Measurements from ENCODE around the gene GRIP1. TPM values are rescaled to one million over a fixed set of nuclear protein-coding genes. Genes with fewer than 3 reads are reported as not detected.
A peak's percentile ranks its signal among the peaks of the same experiment; 100 is the strongest.

GRIP1 gene
- total and polyA plus RNA-seq, 5 experiments from 2014 or later, result 0.25 to 4.2 (median 1.1) TPM

DNA sequence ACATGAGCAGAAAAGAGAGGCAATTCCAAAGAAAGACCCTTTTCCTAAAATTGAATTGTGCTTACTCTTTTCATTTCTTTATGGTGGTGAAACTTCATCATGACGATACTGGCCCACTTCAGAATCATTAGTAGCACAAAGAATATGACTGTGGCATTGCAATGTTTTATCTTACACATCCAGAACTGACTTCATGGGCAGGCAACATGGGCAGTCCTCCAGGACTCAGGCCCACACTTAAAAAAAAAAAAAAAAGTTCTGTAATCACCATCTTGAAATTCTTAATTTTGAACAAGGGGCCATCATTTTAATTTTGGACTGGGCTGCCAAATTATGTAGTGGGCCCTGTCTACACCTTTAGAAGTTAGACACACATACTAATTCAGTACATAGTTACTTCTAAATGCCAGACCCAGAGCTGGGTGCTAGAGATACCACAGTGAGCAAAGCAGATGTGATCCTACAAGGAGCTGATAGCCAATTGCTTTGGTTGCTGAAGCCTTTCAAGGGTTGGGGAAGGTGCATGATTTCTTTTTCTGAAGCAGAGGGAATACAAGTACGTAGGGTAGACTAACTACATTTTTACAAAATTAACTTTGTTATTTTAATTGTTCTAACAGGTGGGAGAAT is 341.4 kb downstream of the GRIP1 start:
- Mint-ChIP-seq H3K4me1 (peaks cover 5 to 8% (median 7%) of the 10 kb centered on the region in 4 donors), H3K27ac (peak overlapping the region in 3 of 10 donors; percentile 10 to 36 (median 25)), H3K4me3 (no peak overlapping the region), H3K27me3 (no peaks in the 10 kb centered on the region), H3K9me3 (peaks cover 0 to 32% (median 8%) of the 10 kb centered on the region in 9 donors), H3K36me3 (peaks cover 14 to 45% (median 34%) of the 10 kb centered on the region in 3 donors)
- POLR2A ChIA-PET, result no interaction called here
- no peak for DNase-seq
- no peak for ATAC-seq

DNA sequence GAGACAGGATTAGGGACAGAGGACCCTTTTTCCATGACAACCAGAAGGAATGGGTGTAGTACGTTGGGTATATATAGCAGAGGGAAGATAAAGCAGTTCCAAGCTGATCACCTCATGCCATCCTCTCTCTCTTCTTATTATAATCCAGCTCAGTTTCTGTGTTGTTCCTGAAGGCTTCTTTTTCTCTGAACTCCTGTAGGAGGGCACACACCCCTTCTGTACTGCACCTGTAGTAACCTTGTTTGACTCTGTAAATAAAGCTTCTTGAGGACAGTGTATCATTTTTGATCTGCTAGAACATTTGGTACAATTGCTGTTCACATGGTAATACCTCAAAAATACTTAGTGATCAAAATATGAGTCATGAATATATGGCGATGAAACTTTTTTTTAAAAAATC is 343.1 kb downstream of the GRIP1 start:
- Mint-ChIP-seq H3K4me3 (no peak overlapping the region), H3K27ac (no peak overlapping the region), H3K36me3 (peaks cover 28 to 44% (median 32%) of the 10 kb centered on the region in 3 donors), H3K9me3 (peaks cover 0 to 16% (median 8%) of the 10 kb centered on the region in 9 donors), H3K27me3 (no peaks in the 10 kb centered on the region), H3K4me1 (peaks cover 5 to 23% (median 13%) of the 10 kb centered on the region in 4 donors)
- no peak for ATAC-seq
- POLR2A ChIA-PET, result no interaction called here
- DNase-seq, result no peak

DNA sequence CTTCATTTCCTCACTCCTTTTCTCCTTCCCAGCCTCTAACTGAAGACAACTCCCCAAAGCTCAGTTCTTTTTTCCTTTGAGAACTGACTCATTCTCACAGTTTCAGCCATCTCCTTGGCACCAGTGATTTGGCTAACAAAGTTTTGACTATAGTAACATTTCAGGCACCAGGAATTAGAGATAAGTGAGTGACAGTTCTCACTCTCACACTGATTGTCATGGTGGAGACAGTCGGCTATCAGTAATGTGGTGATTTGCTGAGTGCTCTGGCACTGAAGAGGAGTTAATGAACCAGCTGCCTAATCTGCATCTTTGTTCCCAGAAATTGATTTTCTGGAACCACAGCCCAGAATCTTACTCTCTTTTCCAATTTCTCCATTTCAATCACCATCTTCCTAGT is 347.1 kb downstream of the GRIP1 start:
- POLR2A ChIA-PET, result no interaction called here
- Mint-ChIP-seq H3K9me3 (no peaks in the 10 kb centered on the region), H3K27me3 (no peaks in the 10 kb centered on the region), H3K4me1 (peaks cover 8 to 32% (median 20%) of the 10 kb centered on the region in 4 donors), H3K36me3 (peaks cover 14 to 59% (median 27%) of the 10 kb centered on the region in 3 donors), H3K4me3 (no peak overlapping the region), H3K27ac (peak overlapping the region in 5 of 10 donors; percentile 8 to 77 (median 27))
- DNase-seq (no peak), ATAC-seq (no peak)

DNA sequence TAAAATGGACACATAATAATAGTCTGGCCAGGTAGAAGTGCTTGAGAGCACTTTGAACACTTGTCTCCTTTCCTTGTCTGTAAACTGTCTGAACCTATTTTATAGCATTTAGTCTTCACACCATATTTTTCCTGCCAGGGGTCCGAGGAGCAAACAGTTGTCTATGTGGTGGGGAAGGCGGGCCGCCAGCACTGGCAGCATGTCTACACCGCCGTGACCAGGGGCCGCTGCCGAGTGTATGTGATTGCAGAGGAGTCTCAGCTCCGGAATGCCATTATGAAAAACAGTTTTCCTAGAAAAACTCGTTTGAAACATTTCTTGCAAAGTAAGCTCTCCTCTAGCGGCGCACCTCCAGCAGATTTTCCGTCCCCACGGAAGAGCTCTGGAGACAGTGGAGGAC is 347.9 kb downstream of the GRIP1 start:
- Mint-ChIP-seq H3K4me3 (no peak overlapping the region), H3K36me3 (peaks cover 14 to 66% (median 31%) of the 10 kb centered on the region in 3 donors), H3K9me3 (no peaks in the 10 kb centered on the region), H3K27me3 (no peaks in the 10 kb centered on the region), H3K4me1 (peaks cover 8 to 32% (median 21%) of the 10 kb centered on the region in 4 donors), H3K27ac (peak overlapping the region in 1 of 10 donors; percentile 3)
- POLR2A ChIA-PET, result no interaction called here
- DNase-seq, result no peak
- no peak for ATAC-seq

DNA sequence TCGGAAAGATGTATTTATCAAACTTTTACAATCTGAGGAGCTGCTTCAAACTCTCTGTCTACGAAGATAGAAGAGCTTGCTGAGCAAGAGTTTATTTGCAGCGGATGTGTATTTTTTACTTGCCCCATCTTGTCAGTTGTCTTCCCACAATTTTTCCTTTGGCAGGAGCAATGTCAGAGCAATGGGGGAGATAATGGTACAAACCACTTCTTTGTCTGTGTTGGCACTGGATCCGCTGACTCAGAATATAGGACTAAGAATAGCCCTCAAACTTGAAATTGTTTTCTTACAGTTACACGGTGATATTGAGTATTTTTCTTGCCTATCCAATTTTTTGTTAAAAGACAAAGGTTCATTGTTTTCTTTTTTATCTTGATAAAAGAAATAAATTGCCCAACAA is 348.9 kb downstream of the GRIP1 start:
- POLR2A ChIA-PET, result no interaction called here
- no peak overlapping the region for H3K4me3 Mint-ChIP-seq
- peaks cover 20 to 77% (median 39%) of the 10 kb centered on the region in 3 donors for H3K36me3 Mint-ChIP-seq
- ATAC-seq (no peak), DNase-seq (no peak)
- peaks cover 10 to 36% (median 26%) of the 10 kb centered on the region in 4 donors for H3K4me1 Mint-ChIP-seq
- no peaks in the 10 kb centered on the region for H3K9me3 Mint-ChIP-seq
- no peaks in the 10 kb centered on the region for H3K27me3 Mint-ChIP-seq
- H3K27ac Mint-ChIP-seq, result peak overlapping the region in 1 of 10 donors; percentile 9

DNA sequence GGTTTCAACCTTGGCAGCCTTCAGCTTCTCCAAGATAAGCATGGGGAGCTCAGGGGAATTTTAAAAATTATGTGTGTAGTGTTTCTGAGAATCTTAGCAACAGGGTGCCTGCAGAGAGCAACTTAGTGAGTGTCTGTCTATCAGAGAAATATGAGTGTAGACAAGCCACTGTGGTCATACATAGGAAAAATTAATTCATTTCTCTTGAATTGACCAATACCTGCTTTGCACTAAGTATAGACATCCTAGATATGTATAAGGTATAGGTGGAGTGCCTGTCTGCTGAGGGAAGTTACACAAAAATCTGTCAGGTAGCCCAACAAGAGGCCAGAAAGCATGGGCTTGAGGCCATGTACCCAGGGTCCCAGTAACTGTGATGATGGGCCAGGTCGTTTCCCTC is 355.9 kb downstream of the GRIP1 start:
- H3K4me3 Mint-ChIP-seq, result no peak overlapping the region
- H3K4me1 Mint-ChIP-seq, result peaks cover 10 to 55% (median 41%) of the 10 kb centered on the region in 4 donors
- no peaks in the 10 kb centered on the region for H3K27me3 Mint-ChIP-seq
- H3K9me3 Mint-ChIP-seq, result no peaks in the 10 kb centered on the region
- peaks cover 17 to 94% (median 50%) of the 10 kb centered on the region in 3 donors for H3K36me3 Mint-ChIP-seq
- POLR2A ChIA-PET, result no interaction called here
- no peak for DNase-seq
- peak overlapping the region in 6 of 10 donors; percentile 2 to 63 (median 40) for H3K27ac Mint-ChIP-seq
- ATAC-seq, result no peak

DNA sequence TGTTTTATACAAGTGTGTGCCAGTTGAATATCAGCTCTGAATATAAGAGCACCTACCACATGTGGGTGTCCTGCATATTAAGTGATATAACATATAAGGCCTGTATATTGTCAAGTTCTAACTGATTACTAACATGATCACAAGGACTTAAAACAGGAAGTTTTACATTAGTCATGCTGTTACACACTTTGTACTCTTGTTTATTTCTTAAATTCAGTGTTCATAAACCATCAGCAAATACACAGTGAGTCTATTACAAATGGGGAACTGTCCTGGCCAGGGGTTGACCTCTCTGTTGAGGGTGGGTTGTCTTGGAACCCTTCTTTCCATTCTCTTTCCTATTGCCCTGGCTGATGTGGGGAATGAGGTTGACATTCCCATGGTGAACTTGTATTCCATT is 357.4 kb downstream of the GRIP1 start:
- H3K36me3 Mint-ChIP-seq, result peaks cover 9 to 92% (median 49%) of the 10 kb centered on the region in 3 donors
- POLR2A ChIA-PET, result no interaction called here
- H3K27me3 Mint-ChIP-seq, result no peaks in the 10 kb centered on the region

DNA sequence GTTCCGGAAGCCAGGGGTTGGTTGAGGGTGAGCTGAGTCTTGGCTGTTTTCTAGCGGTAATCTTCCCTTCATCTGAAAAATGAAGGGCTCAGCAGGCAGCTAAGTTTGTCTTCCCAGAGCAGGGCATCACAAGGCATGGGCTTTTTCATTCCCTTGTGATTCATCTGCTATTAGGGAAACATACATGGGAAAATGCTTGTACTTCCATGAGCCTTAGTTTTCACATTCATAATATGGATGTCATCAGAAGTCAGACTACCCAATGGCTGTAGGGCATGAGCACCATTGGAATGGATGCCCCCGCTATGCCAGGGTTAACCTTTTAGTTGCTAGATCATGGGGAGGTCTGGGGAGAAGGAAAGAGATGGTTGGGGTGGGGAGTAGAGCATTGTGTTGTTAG is 357.9 kb downstream of the GRIP1 start:
- H3K36me3 Mint-ChIP-seq, result peaks cover 9 to 92% (median 48%) of the 10 kb centered on the region in 3 donors
- peaks cover 13 to 54% (median 47%) of the 10 kb centered on the region in 4 donors for H3K4me1 Mint-ChIP-seq
- DNase-seq (no peak), ATAC-seq (no peak)
- peak overlapping the region; percentile 13 to 82 (median 52) for H3K27ac Mint-ChIP-seq
- H3K27me3 Mint-ChIP-seq, result no peaks in the 10 kb centered on the region
- H3K9me3 Mint-ChIP-seq, result no peaks in the 10 kb centered on the region
- POLR2A ChIA-PET, result interaction anchor here (0.8 kb wide), 1 partner anchor 19 kb away, joined by 3 read pairs; the partner anchor contains the start of gene HELB
- no peak overlapping the region for H3K4me3 Mint-ChIP-seq

More for the DNA sequence above, 357.4 kb downstream of the GRIP1 start:
- H3K4me3 Mint-ChIP-seq, result no peak overlapping the region
- DNase-seq (no peak), ATAC-seq (no peak)
- peak overlapping the region in 8 of 10 donors; percentile 13 to 82 (median 59) for H3K27ac Mint-ChIP-seq
- H3K9me3 Mint-ChIP-seq, result no peaks in the 10 kb centered on the region
- peaks cover 13 to 53% (median 44%) of the 10 kb centered on the region in 4 donors for H3K4me1 Mint-ChIP-seq

DNA sequence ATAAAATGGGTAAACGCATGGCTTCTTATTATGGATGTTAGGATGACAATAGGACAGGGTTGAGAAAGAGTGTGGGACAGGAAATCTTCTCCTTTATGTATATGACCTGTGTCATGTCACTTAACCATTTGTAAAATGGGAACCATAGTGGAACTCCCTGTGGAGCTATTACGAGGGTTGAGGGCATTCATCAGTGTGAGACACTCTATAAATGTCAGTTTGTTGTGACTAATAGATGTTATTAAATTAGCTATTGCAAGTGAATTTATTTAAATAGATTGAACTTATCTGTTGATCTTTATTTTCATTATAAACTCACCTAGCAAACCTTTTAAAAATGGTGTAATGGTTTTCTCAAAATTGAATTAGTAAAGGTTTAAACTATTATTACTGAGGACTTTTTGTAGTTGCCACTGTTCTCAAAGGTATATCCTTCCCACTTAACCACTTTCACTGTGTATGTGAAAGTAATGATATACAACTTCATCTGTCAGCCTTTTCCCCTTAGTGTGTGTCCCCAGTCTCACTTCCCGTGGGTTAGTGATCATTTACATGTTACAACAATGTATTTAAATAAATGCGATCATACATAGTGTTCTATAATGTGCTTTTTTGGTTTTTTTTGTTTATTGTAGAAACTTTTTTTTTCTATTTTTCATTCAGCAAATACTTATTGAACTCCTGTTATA is 359.5 kb downstream of the GRIP1 start:
- POLR2A ChIA-PET, result no interaction called here
- Mint-ChIP-seq H3K4me3 (no peak overlapping the region), H3K36me3 (peaks cover 0 to 92% (median 38%) of the 10 kb centered on the region in 3 donors), H3K27me3 (no peaks in the 10 kb centered on the region), H3K27ac (peak overlapping the region in 4 of 10 donors; percentile 18 to 43 (median 32)), H3K9me3 (no peaks in the 10 kb centered on the region), H3K4me1 (peaks cover 14 to 53% (median 46%) of the 10 kb centered on the region in 4 donors)
- DNase-seq (no peak), ATAC-seq (no peak)

DNA sequence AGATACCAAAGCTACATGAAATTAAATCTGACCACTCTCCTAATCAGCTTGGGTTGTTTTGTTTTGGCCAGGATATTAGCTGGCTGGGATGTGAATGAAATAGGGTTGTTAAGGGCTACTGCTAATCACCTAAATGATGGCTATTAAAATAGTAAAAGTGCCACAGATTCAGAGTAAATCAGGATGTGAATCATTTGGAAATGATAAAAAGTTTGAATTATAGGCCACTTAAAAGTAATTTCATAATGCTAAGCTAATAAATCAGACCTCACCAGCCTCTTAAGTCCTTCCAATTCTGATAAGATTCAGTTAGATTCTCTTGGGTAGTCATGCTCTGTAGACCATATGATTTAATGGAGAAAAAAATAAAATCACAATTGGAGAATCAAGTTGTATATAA is 364.6 kb downstream of the GRIP1 start:
- Mint-ChIP-seq H3K4me1 (peaks cover 29 to 81% (median 68%) of the 10 kb centered on the region in 4 donors), H3K9me3 (no peaks in the 10 kb centered on the region), H3K4me3 (peak overlapping the region in 9 of 10 donors; percentile 10 to 77 (median 59)), H3K27me3 (no peaks in the 10 kb centered on the region), H3K36me3 (peaks cover 8 to 93% (median 45%) of the 10 kb centered on the region in 3 donors), H3K27ac (peak overlapping the region in 3 of 10 donors; percentile 27 to 44 (median 37))
- POLR2A ChIA-PET, result interaction anchor here (0.7 to 1.1 kb wide), 2 partner anchors 16 to 44 kb away, joined by 3 read pairs; no protein-coding TSS in a partner anchor
- ATAC-seq (no peak), DNase-seq (no peak)

DNA sequence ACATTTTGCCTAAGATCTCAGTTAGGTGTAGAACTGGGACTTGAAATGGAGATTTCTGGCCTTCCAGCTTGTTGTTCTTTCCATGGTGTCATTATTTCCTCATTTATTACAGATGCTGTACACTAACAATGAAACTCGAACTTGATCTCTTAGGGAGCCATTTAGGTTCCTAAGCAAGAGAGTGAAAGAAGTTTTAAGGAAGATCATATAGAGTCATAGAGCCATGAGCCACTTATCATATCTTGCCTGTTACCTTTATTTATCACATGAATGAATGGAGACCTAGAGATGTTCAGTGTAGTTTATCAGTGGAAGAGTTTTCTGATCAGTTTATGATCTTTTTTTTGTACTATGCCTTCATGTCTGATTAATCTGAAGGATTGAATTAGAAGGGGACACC is 366.7 kb downstream of the GRIP1 start:
- POLR2A ChIA-PET, result interaction anchor here (1.2 to 3.5 kb wide), 2 partner anchors 10 to 23 kb away, joined by 3 to 11 read pairs; partner anchors contain the start of gene HELB
- Mint-ChIP-seq H3K36me3 (peaks cover 8 to 90% (median 50%) of the 10 kb centered on the region in 3 donors), H3K4me1 (peaks cover 35 to 78% (median 71%) of the 10 kb centered on the region in 4 donors), H3K27me3 (no peaks in the 10 kb centered on the region), H3K27ac (peak overlapping the region in 9 of 10 donors; percentile 1 to 54 (median 21)), H3K9me3 (no peaks in the 10 kb centered on the region), H3K4me3 (peak overlapping the region; percentile 40 to 78 (median 67))
- ATAC-seq, result no peak
- DNase-seq, result no peak

DNA sequence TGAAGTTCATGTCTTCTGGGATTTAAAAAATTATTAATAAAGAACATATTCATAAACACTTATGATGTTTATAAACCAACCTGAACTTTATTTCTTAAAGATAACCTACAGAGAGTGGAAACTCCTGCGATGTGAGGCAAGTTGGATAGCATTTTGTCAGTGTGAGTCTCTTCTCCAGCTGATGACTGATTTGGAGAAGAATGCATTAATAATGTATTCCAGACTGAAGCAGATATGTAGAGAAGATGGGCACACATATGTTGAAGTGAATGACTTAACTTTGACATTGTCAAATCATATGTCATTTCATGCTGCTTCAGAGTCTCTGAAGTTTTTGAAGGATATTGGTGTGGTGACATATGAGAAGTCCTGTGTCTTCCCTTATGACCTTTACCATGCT is 369.3 kb downstream of the GRIP1 start:
- ATAC-seq, result no peak
- H3K4me3 Mint-ChIP-seq, result peak overlapping the region in 6 of 10 donors; percentile 57 to 76 (median 64)
- peaks cover 8 to 90% (median 65%) of the 10 kb centered on the region in 3 donors for H3K36me3 Mint-ChIP-seq
- peak overlapping the region in 5 of 10 donors; percentile 25 to 80 (median 54) for H3K27ac Mint-ChIP-seq
- H3K27me3 Mint-ChIP-seq, result no peaks in the 10 kb centered on the region
- H3K4me1 Mint-ChIP-seq, result peaks cover 38 to 91% (median 85%) of the 10 kb centered on the region in 4 donors
- no peaks in the 10 kb centered on the region for H3K9me3 Mint-ChIP-seq
- POLR2A ChIA-PET, result no interaction called here
- DNase-seq, result no peak

Measured in naive thymus-derived CD8-positive, alpha-beta T cell (primary cell).